Measurements from ENCODE around the gene NRN1L.

- no peak for TF ChIP-seq CTCF (IDR thresholded peaks at IDR 0.05)
- no peak for TF ChIP-seq POLR2A (IDR thresholded peaks at IDR 0.05)
These were observed 5.8 kb upstream of the NRN1L start for GRCh38 chr16:67878846-67879245.

All from upper lobe of left lung (tissue), 4 donors.